C4-2B (cell line): ENCODE results near the gene AMFR.

Source experiments
- H3K27ac ChIP-seq: fragments of 450-650 bp; 2 replicates; pipeline ENCODE4 v1.5.1; 2017
- ZFX ChIP-seq: fragments of 450-650 bp; IDR thresholded peaks from 2 replicates; pipeline ENCODE4 v1.6.1; 2017
- TF ChIP-seq, protein P1 (sequence below): fragments of 450-650 bp; conservative IDR thresholded peaks from 2 replicates; pipeline ENCODE4 v1.5.1; 2017; ENCODE audit warnings: mild to moderate bottlenecking

AMFR gene

DNA sequence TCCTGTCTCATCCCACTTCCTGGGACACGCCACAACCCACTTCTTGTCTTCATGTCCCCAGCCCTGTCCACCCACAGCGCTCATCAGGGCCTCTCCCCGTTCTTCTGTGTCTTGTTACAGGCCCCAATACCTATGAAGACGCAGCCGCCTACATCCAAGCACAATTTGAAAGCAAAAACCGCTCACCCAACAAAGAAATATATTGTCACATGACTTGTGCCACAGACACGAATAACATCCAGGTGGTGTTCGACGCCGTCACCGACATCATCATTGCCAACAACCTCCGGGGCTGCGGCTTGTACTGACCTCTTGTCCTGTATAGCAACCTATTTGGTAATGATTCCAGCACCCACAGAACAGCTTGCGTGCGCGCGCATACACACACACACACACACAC is 70.6 kb downstream of the AMFR start:
- H3K27ac ChIP-seq = no peak overlapping the region
- no peak for TF ChIP-seq ZFX
- TF ChIP-seq, protein P1, sequence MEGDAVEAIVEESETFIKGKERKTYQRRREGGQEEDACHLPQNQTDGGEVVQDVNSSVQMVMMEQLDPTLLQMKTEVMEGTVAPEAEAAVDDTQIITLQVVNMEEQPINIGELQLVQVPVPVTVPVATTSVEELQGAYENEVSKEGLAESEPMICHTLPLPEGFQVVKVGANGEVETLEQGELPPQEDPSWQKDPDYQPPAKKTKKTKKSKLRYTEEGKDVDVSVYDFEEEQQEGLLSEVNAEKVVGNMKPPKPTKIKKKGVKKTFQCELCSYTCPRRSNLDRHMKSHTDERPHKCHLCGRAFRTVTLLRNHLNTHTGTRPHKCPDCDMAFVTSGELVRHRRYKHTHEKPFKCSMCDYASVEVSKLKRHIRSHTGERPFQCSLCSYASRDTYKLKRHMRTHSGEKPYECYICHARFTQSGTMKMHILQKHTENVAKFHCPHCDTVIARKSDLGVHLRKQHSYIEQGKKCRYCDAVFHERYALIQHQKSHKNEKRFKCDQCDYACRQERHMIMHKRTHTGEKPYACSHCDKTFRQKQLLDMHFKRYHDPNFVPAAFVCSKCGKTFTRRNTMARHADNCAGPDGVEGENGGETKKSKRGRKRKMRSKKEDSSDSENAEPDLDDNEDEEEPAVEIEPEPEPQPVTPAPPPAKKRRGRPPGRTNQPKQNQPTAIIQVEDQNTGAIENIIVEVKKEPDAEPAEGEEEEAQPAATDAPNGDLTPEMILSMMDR = no peak

DNA sequence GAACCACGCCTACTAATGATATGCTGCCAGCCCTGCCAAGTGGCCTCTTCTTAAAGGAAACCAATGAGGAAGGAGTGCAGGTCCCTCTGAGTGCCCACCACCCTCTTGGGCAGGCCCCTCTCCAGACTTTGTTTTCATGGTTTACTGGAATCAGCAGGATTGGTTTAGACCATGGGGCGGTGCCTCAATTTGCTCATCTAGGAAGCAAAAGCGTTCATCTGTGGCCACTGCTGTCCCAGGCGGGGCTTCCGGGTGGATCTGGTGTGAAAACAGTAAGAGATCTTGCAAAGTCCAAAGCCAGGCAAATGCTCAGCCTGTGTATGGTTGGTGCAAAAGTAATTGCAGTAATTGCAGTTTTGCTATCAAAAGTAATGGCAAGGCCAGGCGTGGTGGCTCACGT is 71.3 kb downstream of the AMFR start:
- TF ChIP-seq, protein P1 = no peak
- TF ChIP-seq ZFX = no peak
- no peak overlapping the region for H3K27ac ChIP-seq

DNA sequence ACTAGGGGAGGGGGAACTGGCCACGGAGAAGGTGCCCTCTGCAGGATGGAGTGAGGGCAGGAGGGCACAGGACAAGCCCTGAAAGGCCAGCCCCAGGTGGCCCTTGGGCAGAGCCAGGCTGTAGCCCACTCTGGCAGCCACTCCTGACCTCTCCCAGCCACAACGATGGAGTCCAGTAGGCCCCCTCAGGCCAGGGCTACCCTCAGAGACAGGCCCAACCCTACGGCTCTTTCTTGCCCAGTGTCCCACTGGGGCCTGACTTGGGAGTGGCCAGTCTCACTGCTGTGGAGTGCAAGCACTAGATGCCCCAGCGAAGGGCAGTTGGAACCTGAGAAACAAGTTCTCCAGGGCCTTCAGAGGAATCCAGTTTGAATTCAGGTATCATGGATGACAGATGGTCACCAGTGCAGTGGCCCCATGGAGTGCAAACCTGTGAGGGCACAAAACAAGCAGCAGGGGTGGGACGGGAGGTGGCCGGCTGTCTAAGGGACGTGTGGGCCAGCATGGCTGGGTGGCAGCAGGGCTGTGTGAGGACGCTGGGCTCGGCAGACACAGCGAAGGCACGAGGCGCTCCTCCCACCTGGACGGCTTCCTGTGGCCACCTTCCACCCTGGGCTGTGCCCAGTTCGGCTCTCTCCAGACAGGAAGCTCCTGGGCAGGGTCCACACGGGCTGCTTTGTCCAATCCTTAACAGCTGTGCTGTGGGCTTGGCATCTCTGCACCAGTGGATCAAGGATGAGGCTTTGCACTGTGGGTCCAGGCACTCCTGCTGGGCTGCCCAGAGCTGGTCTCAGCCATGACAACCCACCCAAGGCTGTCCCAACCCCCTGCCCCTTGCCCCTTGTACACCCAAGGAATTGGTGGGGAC is 72.1 kb downstream of the AMFR start:
- TF ChIP-seq, protein P1 = no peak
- TF ChIP-seq ZFX = no peak
- no peak overlapping the region for H3K27ac ChIP-seq

DNA sequence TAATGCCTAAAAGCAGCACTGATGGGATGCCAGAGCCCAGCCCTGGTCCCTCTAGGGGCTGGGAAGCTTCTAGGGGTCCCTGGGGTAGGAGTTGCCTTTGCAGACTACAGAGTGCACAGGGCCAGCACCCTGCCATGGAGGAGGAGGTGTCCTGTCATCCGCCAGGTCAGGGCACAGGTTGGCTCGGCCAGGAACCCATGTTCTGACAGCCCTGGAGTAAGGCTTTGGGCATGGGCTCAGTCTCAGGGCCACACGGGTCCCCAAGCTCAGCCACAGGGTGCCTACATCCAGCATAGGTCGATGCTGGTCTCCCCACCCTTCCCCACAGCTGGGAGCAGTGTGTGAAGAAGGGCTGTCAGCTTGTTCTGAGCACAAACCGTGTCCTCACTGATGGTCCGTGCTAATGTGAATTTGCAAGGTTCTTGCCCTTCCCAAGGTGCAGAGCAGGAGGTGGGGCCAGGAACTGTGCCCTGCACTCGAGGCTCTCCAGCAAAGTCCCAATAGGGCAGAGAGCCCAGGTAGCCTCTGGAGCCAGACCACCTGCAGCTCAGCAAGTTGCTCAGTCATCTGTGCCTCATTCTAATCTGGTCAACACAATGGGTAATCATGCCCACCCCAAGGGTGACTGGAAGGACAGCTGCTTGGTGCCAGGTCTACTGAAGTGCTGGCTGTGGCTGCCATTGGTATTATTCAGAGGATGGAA is 72.8 kb downstream of the AMFR start:
- TF ChIP-seq, protein P1 = no peak
- TF ChIP-seq ZFX = no peak
- H3K27ac ChIP-seq = no peak overlapping the region

DNA sequence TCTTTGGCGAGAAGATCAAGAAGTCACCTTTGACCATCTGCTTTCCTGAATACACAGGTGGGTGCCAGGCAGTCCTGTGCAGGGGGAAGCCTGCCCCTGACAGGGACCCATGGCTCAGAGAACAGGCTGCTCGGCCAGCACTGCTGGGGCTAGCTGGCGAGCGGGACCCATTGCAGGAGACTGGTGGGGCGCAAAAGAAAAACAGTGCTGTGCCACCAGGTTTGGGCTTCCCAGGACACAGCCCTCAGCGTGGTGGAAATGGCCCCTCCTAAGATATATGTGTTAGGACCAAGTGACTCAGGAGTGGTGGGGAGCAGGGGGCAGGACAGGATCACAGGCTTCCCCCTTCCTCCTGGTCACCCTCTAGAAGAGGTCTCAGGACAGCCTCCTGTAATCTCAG is 73.9 kb downstream of the AMFR start:
- TF ChIP-seq, protein P1 = no peak
- TF ChIP-seq ZFX = no peak

DNA sequence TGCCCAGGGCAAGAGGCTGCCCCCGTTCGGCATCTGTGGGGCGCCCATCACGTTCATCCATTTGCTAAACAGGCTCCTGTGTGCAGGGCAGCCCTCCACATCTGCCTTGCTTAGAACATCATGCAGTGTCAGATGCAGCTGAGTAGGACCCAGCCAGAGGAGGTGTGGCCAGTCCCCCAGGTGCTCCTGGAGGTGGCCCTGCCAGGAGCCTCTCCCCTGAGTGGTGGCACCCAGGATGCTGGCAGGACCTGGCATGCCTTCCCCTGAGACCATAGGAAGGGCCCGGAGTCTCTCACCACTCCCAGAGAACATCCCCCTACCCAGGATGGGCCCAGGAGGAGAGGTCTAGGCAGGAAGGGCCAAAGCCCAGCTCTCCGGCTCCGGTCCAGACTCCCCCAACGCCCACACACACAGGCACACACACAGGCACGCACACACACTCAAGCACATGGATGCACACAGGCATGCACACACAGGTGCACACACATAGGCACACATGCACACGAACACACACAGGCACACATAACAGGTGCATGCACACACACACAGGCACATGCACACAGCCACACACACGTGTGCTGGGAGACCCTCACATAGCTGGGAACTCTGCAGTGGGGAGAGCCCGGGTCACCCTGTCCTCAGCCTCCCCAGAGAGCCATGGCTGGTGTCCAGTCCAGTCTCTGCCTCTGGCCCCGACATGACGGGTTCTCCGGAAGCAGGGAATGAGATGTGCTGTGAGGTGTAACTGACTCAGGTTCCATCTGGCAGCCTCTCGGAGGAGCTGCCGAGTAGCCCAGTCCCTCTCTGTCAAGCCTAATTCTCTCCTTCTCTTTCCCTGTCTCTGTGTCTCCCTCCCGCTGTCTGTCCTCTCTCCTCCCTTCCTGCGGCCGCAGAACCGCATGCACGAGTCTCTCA is 74.6 kb downstream of the AMFR start:
- TF ChIP-seq ZFX = no peak
- TF ChIP-seq, protein P1 = no peak

More for the DNA sequence above, 73.9 kb downstream of the AMFR start:
- H3K27ac ChIP-seq = no peak overlapping the region

More for the DNA sequence above, 74.6 kb downstream of the AMFR start:
- H3K27ac ChIP-seq = no peak overlapping the region
